ENCODE results near the gene SYT8. TPM values are rescaled to one million over a fixed set of nuclear protein-coding genes. Genes with fewer than 3 reads are reported as not detected.

Gene SYT8
- polyA plus RNA-seq, 1 donor from 2014 or later, result not detected

- no peaks in the 10 kb centered on the region for H3F3A ChIP-seq (ENCODE audit: insufficient read depth, low read length, poor library complexity, severe bottlenecking)
- no peak for TF ChIP-seq POLR2AphosphoS5 (IDR thresholded peaks at IDR 0.05)
- no peak for TF ChIP-seq SMC3 (conservative IDR thresholded peaks at IDR 0.05; ENCODE audit: poor library complexity)
- no peak for TF ChIP-seq REST (IDR thresholded peaks at IDR 0.05; ENCODE audit: borderline replicate concordance)
- TF ChIP-seq EZH2 (IDR thresholded peaks at IDR 0.05; ENCODE audit: borderline replicate concordance, insufficient read depth, low read length, poor library complexity, severe bottlenecking), result no peak
- TF ChIP-seq, protein P1, sequence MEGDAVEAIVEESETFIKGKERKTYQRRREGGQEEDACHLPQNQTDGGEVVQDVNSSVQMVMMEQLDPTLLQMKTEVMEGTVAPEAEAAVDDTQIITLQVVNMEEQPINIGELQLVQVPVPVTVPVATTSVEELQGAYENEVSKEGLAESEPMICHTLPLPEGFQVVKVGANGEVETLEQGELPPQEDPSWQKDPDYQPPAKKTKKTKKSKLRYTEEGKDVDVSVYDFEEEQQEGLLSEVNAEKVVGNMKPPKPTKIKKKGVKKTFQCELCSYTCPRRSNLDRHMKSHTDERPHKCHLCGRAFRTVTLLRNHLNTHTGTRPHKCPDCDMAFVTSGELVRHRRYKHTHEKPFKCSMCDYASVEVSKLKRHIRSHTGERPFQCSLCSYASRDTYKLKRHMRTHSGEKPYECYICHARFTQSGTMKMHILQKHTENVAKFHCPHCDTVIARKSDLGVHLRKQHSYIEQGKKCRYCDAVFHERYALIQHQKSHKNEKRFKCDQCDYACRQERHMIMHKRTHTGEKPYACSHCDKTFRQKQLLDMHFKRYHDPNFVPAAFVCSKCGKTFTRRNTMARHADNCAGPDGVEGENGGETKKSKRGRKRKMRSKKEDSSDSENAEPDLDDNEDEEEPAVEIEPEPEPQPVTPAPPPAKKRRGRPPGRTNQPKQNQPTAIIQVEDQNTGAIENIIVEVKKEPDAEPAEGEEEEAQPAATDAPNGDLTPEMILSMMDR (IDR thresholded peaks at IDR 0.05; ENCODE audit: poor library complexity, severe bottlenecking), result no peak
- TF ChIP-seq TAF1 (IDR thresholded peaks at IDR 0.05; ENCODE audit: low read depth), result no peak
- TF ChIP-seq MXI1 (conservative IDR thresholded peaks at IDR 0.05; ENCODE audit: poor library complexity, severe bottlenecking), result no peak
- no peak for TF ChIP-seq RAD21 (conservative IDR thresholded peaks at IDR 0.05)
- no peak for TF ChIP-seq EP300 (conservative IDR thresholded peaks at IDR 0.05; ENCODE audit: poor library complexity, severe bottlenecking)
- no peaks in the 10 kb centered on the region for H3K9me3 ChIP-seq (ENCODE audit: low read length)
- no peaks in the 10 kb centered on the region for H3K27me3 ChIP-seq (ENCODE audit: insufficient read depth, low read depth, low read length)
- H3K9ac ChIP-seq (ENCODE audit: low read length), result no peak overlapping the region
- H3K79me2 ChIP-seq (replicated peaks; ENCODE audit: insufficient read depth, low read length), result no peaks in the 10 kb centered on the region
- H3K4me2 ChIP-seq (ENCODE audit: low read length), result no peak overlapping the region
- H2AFZ ChIP-seq (ENCODE audit: low read depth, low read length), result no peak overlapping the region
- no peaks in the 10 kb centered on the region for H4K20me1 ChIP-seq (ENCODE audit: insufficient read depth)
- no peaks in the 10 kb centered on the region for H3K36me3 ChIP-seq (ENCODE audit: insufficient read depth, low read length)
- no peak overlapping the region for H3K27ac ChIP-seq (ENCODE audit: low read length)
- H3K4me3 ChIP-seq (ENCODE audit: low read length), result no peak overlapping the region
- H3K9me2 ChIP-seq (ENCODE audit: insufficient read depth, low read length), result no peaks in the 10 kb centered on the region
Measured at GRCh38 chr11:1836011-1836945, 1.5 kb downstream of the SYT8 start.

GRCh38 chr11:1837171-1838076, 2.6 kb downstream of the SYT8 start:
- no peaks in the 10 kb centered on the region for H3K79me2 ChIP-seq (replicated peaks; ENCODE audit: insufficient read depth, low read length)
- TF ChIP-seq RAD21 (conservative IDR thresholded peaks at IDR 0.05) (peak; percentile 77), SMC3 (conservative IDR thresholded peaks at IDR 0.05; ENCODE audit: poor library complexity) (peak; percentile 82), TAF1 (IDR thresholded peaks at IDR 0.05; ENCODE audit: low read depth) (no peak)
- TF ChIP-seq, protein P1 (IDR thresholded peaks at IDR 0.05; ENCODE audit: poor library complexity, severe bottlenecking), result peak; percentile 78
- no peak overlapping the region for H3K27ac ChIP-seq (ENCODE audit: low read length)
- H3K4me2 ChIP-seq (ENCODE audit: low read length), result no peak overlapping the region
- no peaks in the 10 kb centered on the region for H3K9me3 ChIP-seq (ENCODE audit: low read length)
- no peak overlapping the region for H3K4me3 ChIP-seq (ENCODE audit: low read length)
- no peaks in the 10 kb centered on the region for H3K36me3 ChIP-seq (ENCODE audit: insufficient read depth, low read length)
- H2AFZ ChIP-seq (ENCODE audit: low read depth, low read length), result no peak overlapping the region
- no peaks in the 10 kb centered on the region for H3F3A ChIP-seq (ENCODE audit: insufficient read depth, low read length, poor library complexity, severe bottlenecking)
- H3K9me2 ChIP-seq (ENCODE audit: insufficient read depth, low read length), result no peaks in the 10 kb centered on the region
- no peaks in the 10 kb centered on the region for H4K20me1 ChIP-seq (ENCODE audit: insufficient read depth)
- no peaks in the 10 kb centered on the region for H3K27me3 ChIP-seq (ENCODE audit: insufficient read depth, low read depth, low read length)
- H3K9ac ChIP-seq (ENCODE audit: low read length), result no peak overlapping the region

Measured in neural cell (in vitro differentiated cells).